ENCODE data around the gene MTAP. TPM values are rescaled to one million over a fixed set of nuclear protein-coding genes. Genes with fewer than 3 reads are reported as not detected.

Gene MTAP
- total RNA-seq, 1 experiment from 2014 or later, result 326 TPM

- no peak for TF ChIP-seq SIN3A (IDR thresholded peaks at IDR 0.05; ENCODE audit: low read depth)
Measured at GRCh38 chr9:21837501-21837900, 35.1 kb downstream of the MTAP start (continued).

- no peak for TF ChIP-seq ATF3 (IDR thresholded peaks at IDR 0.05)
- no peak for TF ChIP-seq EGR1 (IDR thresholded peaks at IDR 0.05; ENCODE audit: low read depth)
- TF ChIP-seq REST (IDR thresholded peaks at IDR 0.05; ENCODE audit: low read depth), result no peak
- TF ChIP-seq ZBTB33 (IDR thresholded peaks at IDR 0.05; ENCODE audit: extremely low read depth, insufficient replicate concordance, low read length), result no peak
- no peak for TF ChIP-seq ZNF274 (IDR thresholded peaks at IDR 0.05; ENCODE audit: low read depth, low read length)
- TF ChIP-seq SRF (IDR thresholded peaks at IDR 0.05; ENCODE audit: low read depth), result no peak
- no peak for TF ChIP-seq SP1 (IDR thresholded peaks at IDR 0.05; ENCODE audit: low read depth)
- H3K4me1 ChIP-seq (ENCODE audit: control insufficient read depth in 1 of 2, insufficient read depth in 2 of 2, low read length in 2 of 2), result peaks cover 7 to 22% of the 10 kb centered on the region in 2 experiments
- no peak overlapping the region for H3K9ac ChIP-seq (ENCODE audit: low read length)
- DNase-seq (ENCODE audit: low read depth, low spot score) (no peak), ATAC-seq (no peak)
- peaks cover 50 to 82% of the 10 kb centered on the region in 2 experiments for H3K36me3 ChIP-seq (ENCODE audit: control insufficient read depth in 1 of 2, insufficient read depth in 2 of 2, low read length in 2 of 2)
- H3K79me2 ChIP-seq (ENCODE audit: insufficient read depth, low read length), result peaks cover 91% of the 10 kb centered on the region
- ChIA-PET POLR2A (no interaction called here), RAD21 (ENCODE audit: low non-redundant PET in 1 of 2, low total read pairs in 2 of 2, uncharacterized antibody in 2 of 2, unreplicated experiment in 2 of 2) (no interaction called here), CTCF (no interaction called here)
- intact Hi-C loops (cut with micrococcal nuclease), result no loop called here
- BruUV-seq (replicated peaks), result no TSS peak
- H3K9me2 ChIP-seq (ENCODE audit: insufficient read depth), result no peaks in the 10 kb centered on the region
- no peak overlapping the region for H2AFZ ChIP-seq (ENCODE audit: low read depth, low read length, poor library complexity, severe bottlenecking)
- H3K4me2 ChIP-seq (ENCODE audit: low read length), result no peak overlapping the region
- H3K27ac ChIP-seq (ENCODE audit: low read depth, low read length), result no peak overlapping the region
- H3K4me3 ChIP-seq (replicated peaks in 1 of 2; ENCODE audit: low read depth in 1 of 2, low read length in 2 of 2), result no peak overlapping the region
- peaks cover 17% of the 10 kb centered on the region; the same call in 1 of the 2 replicates for H4K20me1 ChIP-seq (ENCODE audit: insufficient read depth)
- H3K9me3 ChIP-seq (ENCODE audit: control insufficient read depth in 1 of 2, insufficient read depth in 1 of 2, low read depth in 1 of 2, low read length in 2 of 2), result peaks cover 0 to 14% of the 10 kb centered on the region in 2 experiments; a peak in 1 of 4 replicates
- H3K27me3 ChIP-seq (ENCODE audit: insufficient read depth, low read length), result no peaks in the 10 kb centered on the region
Measured at GRCh38 chr9:21840647-21841046, 38.2 kb downstream of the MTAP start.

Data from HCT116 (cell line).